Transverse colon (tissue), 4 donors: ENCODE measurements around the gene GINS1. TPM values are rescaled to one million over a fixed set of nuclear protein-coding genes. Genes with fewer than 3 reads are reported as not detected.
A peak's percentile ranks its signal among the peaks of the same experiment; 100 is the strongest.
"Not testable (repeated sequence)": the region's sequence is repeated elsewhere in the genome, so short reads cannot be mapped to it uniquely, and the experiment has no call there.

Source experiments
- DNase-seq: peaks from one replicate; pipeline ENCODE4 v3.0.0-alpha.2; 2019
- H3K27ac ChIP-seq, 4 donors: fragments of 200-600 bp; sonication (generic); 2 replicates each; pipeline ENCODE4 v1.5.1; 2016 to 2018; ENCODE audit warnings: inconsistent platforms in 4 of 4
- H3K27me3 ChIP-seq: fragments of 200-600 bp; sonication (generic); 2 replicates; pipeline ENCODE4 v1.5.1; 2017; ENCODE audit warnings: inconsistent platforms
- H3K36me3 ChIP-seq, 4 donors: fragments of 200-600 bp; sonication (generic); 2 replicates each; pipeline ENCODE4 v1.5.1; 2017 to 2019; ENCODE audit warnings: inconsistent platforms in 4 of 4
- H3K4me1 ChIP-seq, 4 donors: fragments of 200-600 bp; sonication (generic); 2 replicates each; pipeline ENCODE4 v1.5.1; 2017 to 2020; ENCODE audit warnings: inconsistent platforms in 4 of 4
- H3K4me3 ChIP-seq, 4 donors: fragments of 200-600 bp; sonication (generic); 1 replicate in 1 of 4; 2 replicates in 3 of 4; pipeline versions ENCODE4 v1.5.1 to v1.6.1; 2017 to 2019; ENCODE audit warnings: inconsistent platforms in 4 of 4
- H3K9me3 ChIP-seq, 2 donors: fragments of 200-600 bp; sonication (generic); 2 replicates each; pipeline ENCODE4 v1.5.1; 2017 to 2019; ENCODE audit warnings: inconsistent platforms in 2 of 2
- CTCF ChIP-seq, 5 experiments: fragments of 200-600 bp in 3 of 5; fragments of 450-650 bp in 2 of 5; sonication (generic) in 3 of 5; IDR thresholded peaks; 1 replicate in 2 of 5; 2 replicates in 3 of 5; pipeline ENCODE4 v1.5.1; 2016 to 2017; ENCODE audit warnings: antibody characterized with exemption in 5 of 5, inconsistent platforms in 3 of 5, mild to moderate bottlenecking in 2 of 5, moderate library complexity in 1 of 5
- EP300 ChIP-seq: sonication (generic); formaldehyde crosslinking; IDR thresholded peaks from one replicate; pipeline ENCODE4 v1.6.1; 2017; ENCODE audit warnings: antibody characterized with exemption, low read depth
- POLR2A ChIP-seq: fragments of 450-650 bp; IDR thresholded peaks from one replicate; pipeline ENCODE4 v1.6.1; 2016; ENCODE audit warnings: antibody characterized with exemption, mild to moderate bottlenecking, moderate library complexity
- POLR2AphosphoS5 ChIP-seq, 3 donors: sonication (generic); formaldehyde crosslinking; IDR thresholded peaks; one replicate each; pipeline ENCODE4 v1.6.1; 2016; ENCODE audit warnings: antibody characterized with exemption in 3 of 3
- WGBS, 2 donors: methylation state at CpG; one replicate each; pipeline ENCODE4 v1.1.5; 2018; ENCODE audit warnings: low coverage in 1 of 2; 5-methylcytosine and 5-hydroxymethylcytosine counted together
- in situ Hi-C, 4 donors: fragments of 200-750 bp; cut with MboI; loops; one replicate each; pipeline versions ENCODE4 v1.15.0 to v1.15.1; 2017; ENCODE audit warnings: low sequenced_read_pairs in 3 of 4, low pct_ligation_motif_present in 1 of 4, low pct_unique_long_range_greater_than_20kb in 1 of 4
- intact Hi-C: fragments of 100-400 bp; cut with DNase I; formaldehyde crosslinking; loops from one replicate; pipeline ENCODE4 v1.15.1; 2023; ENCODE audit warnings: low total_unique reads
- total RNA-seq, 4 donors: library from RNA; depleted of rRNA; stranded (reverse); fragments of >200 nt; gene quantifications; one replicate each; pipeline ENCODE4 v1.1.0, GENCODE V29; 2016

Gene GINS1
- total RNA-seq, 4 donors from 2014 or later = 1.3 to 1.4 TPM; not detected in 2

GRCh38 chr20:25399037-25399430 lies 8.4 kb upstream of the GINS1 start:
- peaks cover 9 to 12% of the 10 kb centered on the region in 2 donors for H3K9me3 ChIP-seq
- peaks cover 3 to 17% (median 10%) of the 10 kb centered on the region in 4 donors for H3K4me1 ChIP-seq
- intact Hi-C loops = loop anchor here (5.0 kb wide), 1 partner anchor 92 kb away; no protein-coding TSS in a partner anchor
- H3K36me3 ChIP-seq = no peaks in the 10 kb centered on the region
- TF ChIP-seq POLR2A (no peak), CTCF (IDR thresholded peaks at IDR 0.05) (peak; percentile 48 to 66 (median 59))
- H3K4me3 ChIP-seq = no peak overlapping the region
- 12 to 13% methylated on average over 4 to 5 of the region's 5 CpGs for WGBS, 2 donors
- DNase-seq = peak; percentile 19
- H3K27ac ChIP-seq = peak overlapping the region; percentile 50 to 88 (median 79)
- H3K27me3 ChIP-seq = no peaks in the 10 kb centered on the region
- in situ Hi-C loops = loop anchor here in 2 of 4 donors (10.0 to 25.0 kb wide), 3 partner anchors 94 to 404 kb away; partner anchors contain the start of genes ACSS1 (in 1 of the 2) and APMAP (in 1 of the 2)

GRCh38 chr20:25400291-25400732 lies 7.2 kb upstream of the GINS1 start:
- H3K4me3 ChIP-seq, H3K36me3 ChIP-seq, H3K27ac ChIP-seq, DNase-seq, H3K27me3 ChIP-seq: not testable (repeated sequence)
- intact Hi-C loops = loop anchor here (10.0 kb wide), 1 partner anchor 406 kb away; the partner anchor contains the start of gene APMAP
- Histone ChIP-seq H3K4me1 (peaks cover 3 to 17% (median 10%) of the 10 kb centered on the region in 4 donors), H3K9me3 (peaks cover 9 to 12% of the 10 kb centered on the region in 2 donors)
- 83 to 84% methylated on average over 10 to 11 of the region's 11 CpGs for WGBS, 2 donors
- in situ Hi-C loops = loop anchor here in 3 of 4 donors (10.0 to 25.0 kb wide), 3 partner anchors 96 to 413 kb away; partner anchors contain the start of genes APMAP (in 1 of the 3) and ENTPD6 (in 1 of the 3)

- TF ChIP-seq POLR2A = no peak
- no peak for TF ChIP-seq POLR2AphosphoS5 (IDR thresholded peaks at IDR 0.05)
- in situ Hi-C loops = loop anchor here in 3 of 4 donors (10.0 to 25.0 kb wide), 3 partner anchors 98 to 415 kb away; partner anchors contain the start of genes APMAP (in 1 of the 3) and ENTPD6 (in 1 of the 3)
- intact Hi-C loops = loop anchor here (10.0 kb wide), 1 partner anchor 408 kb away; the partner anchor contains the start of gene APMAP
- no peaks in the 10 kb centered on the region for H3K36me3 ChIP-seq
- H3K27me3 ChIP-seq = no peaks in the 10 kb centered on the region
- H3K4me1 ChIP-seq = peaks cover 0 to 19% (median 7%) of the 10 kb centered on the region in 4 donors
- H3K9me3 ChIP-seq = peaks cover 9 to 12% of the 10 kb centered on the region in 2 donors
- H3K4me3 ChIP-seq = no peak overlapping the region
- DNase-seq = no peak
- H3K27ac ChIP-seq = no peak overlapping the region
- 97% methylated on average over 7 of the region's 7 CpGs; no CpG with 5 or more reads in 1 of the 2 donors for WGBS, 2 donors
These were observed 4.9 kb upstream of the GINS1 start for GRCh38 chr20:25402583-25402982.

- intact Hi-C loops (loop anchor here (10.0 kb wide), 1 partner anchor 413 kb away; the partner anchor contains the start of gene APMAP), in situ Hi-C loops (loop anchor here in 3 of 4 donors (10.0 to 25.0 kb wide), 3 partner anchors 103 to 421 kb away; partner anchors contain the start of genes APMAP (in 1 of the 3) and ENTPD6 (in 1 of the 3))
- TF ChIP-seq CTCF (IDR thresholded peaks at IDR 0.05) = no peak
- no peak for TF ChIP-seq POLR2A
- TF ChIP-seq EP300 = no peak
- TF ChIP-seq POLR2AphosphoS5 (IDR thresholded peaks at IDR 0.05) = no peak
- Histone ChIP-seq H3K9me3 (peaks cover 0 to 1% of the 10 kb centered on the region in 2 donors), H3K36me3 (no peaks in the 10 kb centered on the region), H3K27ac (peak overlapping the region; percentile 70 to 80 (median 73)), H3K27me3 (no peaks in the 10 kb centered on the region), H3K4me3 (peak overlapping the region in 3 of 4 donors; percentile 55 to 69 (median 57)), H3K4me1 (peaks cover 0 to 15% (median 7%) of the 10 kb centered on the region in 4 donors)
- 1% methylated on average over 4 of the region's 4 CpGs; no CpG with 5 or more reads in 1 of the 2 donors for WGBS, 2 donors
- DNase-seq = no peak
These were observed 686 bp downstream of the GINS1 start for GRCh38 chr20:25408170-25408547.

- no peak for DNase-seq
- H3K27me3 ChIP-seq = no peaks in the 10 kb centered on the region
- H3K27ac ChIP-seq = no peak overlapping the region
- no peaks in the 10 kb centered on the region for H3K9me3 ChIP-seq
- in situ Hi-C loops (loop anchor here in 3 of 4 donors (10.0 to 25.0 kb wide), 3 partner anchors 104 to 422 kb away; partner anchors contain the start of genes APMAP (in 1 of the 3) and ENTPD6 (in 1 of the 3)), intact Hi-C loops (loop anchor here (10.0 kb wide), 1 partner anchor 414 kb away; the partner anchor contains the start of gene APMAP)
- no peak overlapping the region for H3K4me3 ChIP-seq
- 89 to 91% methylated on average over 5 of the region's 5 CpGs for WGBS, 2 donors
- peaks cover 0 to 15% (median 7%) of the 10 kb centered on the region in 4 donors for H3K4me1 ChIP-seq
- TF ChIP-seq CTCF (IDR thresholded peaks at IDR 0.05) (no peak), POLR2A (no peak), EP300 (no peak), POLR2AphosphoS5 (IDR thresholded peaks at IDR 0.05) (no peak)
- H3K36me3 ChIP-seq = no peaks in the 10 kb centered on the region
These were observed 1.4 kb downstream of the GINS1 start for GRCh38 chr20:25408890-25409289.
